Endothelial cell of umbilical vein (primary cell): Measurements from ENCODE around the gene SPOCD1.

Experiments
- CTCF ChIP-seq, 2 donors: IDR thresholded peaks; 1 replicate in 1 of 2; 2 replicates in 1 of 2; pipeline ENCODE4 v1.5.1; 2011; ENCODE audit warnings: low read length in 2 of 2, mild to moderate bottlenecking in 2 of 2, moderate library complexity in 2 of 2, control low read depth in 1 of 2, inconsistent platforms in 1 of 2, low read depth in 1 of 2; ENCODE audit not compliant: insufficient read depth in 1 of 2; ENCODE audit errors: extremely low read depth in 1 of 2
- EZH2 ChIP-seq: IDR thresholded peaks from 2 replicates; pipeline ENCODE4 v1.6.1; 2012; ENCODE audit warnings: borderline replicate concordance, low read depth, mild to moderate bottlenecking, moderate library complexity, low read length, inconsistent platforms; ENCODE audit not compliant: severe bottlenecking

GRCh38 chr1:31752952-31753475 is 62.8 kb downstream of the SPOCD1 start:
- TF ChIP-seq CTCF (IDR thresholded peaks at IDR 0.05; ENCODE audit: extremely low read depth in 1 of 2, insufficient read depth in 1 of 2, low read depth in 1 of 2, low read length in 2 of 2): no peak
- TF ChIP-seq EZH2: no peak
